HG03025 (cell line): ENCODE measurements around the gene SLC37A4.
"Not testable (repeated sequence)": the region's sequence is repeated elsewhere in the genome, so short reads cannot be mapped to it uniquely, and the experiment has no call there.

Experiments used
- ATAC-seq: cut with Tn5 transposase; IDR thresholded peaks from one replicate; pipeline ENCODE4 v1.9.1; 2021; ENCODE audit warnings: mild to moderate bottlenecking, moderate library complexity; ENCODE audit not compliant: unreplicated experiment, low FRiP score

The SLC37A4 gene

GRCh38 chr11:119030329-119031047 is at the start of gene SLC37A4:
TSS of gene SLC37A4 (minus strand) at chr11:119030877.
- ATAC-seq, result peak; percentile 80

GRCh38 chr11:119078675-119079420 is 48.2 kb upstream of the SLC37A4 start:
- ATAC-seq, result no peak

GRCh38 chr11:119077839-119078238 is 47.2 kb upstream of the SLC37A4 start:
- ATAC-seq, result no peak

GRCh38 chr11:119067371-119068222 is 36.9 kb upstream of the SLC37A4 start, which contains the start of gene VPS11:
TSS of gene VPS11 (plus strand) at chr11:119067818. CDS start at chr11:119067824, 6 bp downstream.
- peak; percentile 77 for ATAC-seq

- ATAC-seq, result no peak
Observed at GRCh38 chr11:119065369-119065768, 34.7 kb upstream of the SLC37A4 start.

GRCh38 chr11:119062779-119063178 is 32.1 kb upstream of the SLC37A4 start:
- ATAC-seq, result no peak

- ATAC-seq, result no peak
Observed at GRCh38 chr11:119061256-119061655, 30.6 kb upstream of the SLC37A4 start.

GRCh38 chr11:119059128-119059527 is 28.5 kb upstream of the SLC37A4 start:
- ATAC-seq, result not testable (repeated sequence)

GRCh38 chr11:119057000-119057769 is 26.5 kb upstream of the SLC37A4 start, which contains the start of gene HYOU1:
TSS of gene HYOU1 (minus strand) at chr11:119057205. CDS start at chr11:119056160, 1,045 bp downstream.
- peak; percentile 91 for ATAC-seq

GRCh38 chr11:119056421-119056999 is 25.8 kb upstream of the SLC37A4 start:
- ATAC-seq, result peak; percentile 33

- ATAC-seq, result no peak
Observed at GRCh38 chr11:119055901-119056300, 25.2 kb upstream of the SLC37A4 start.

GRCh38 chr11:119054418-119054817 is 23.7 kb upstream of the SLC37A4 start:
- ATAC-seq, result no peak

GRCh38 chr11:119052163-119052814 is 21.6 kb upstream of the SLC37A4 start:
- no peak for ATAC-seq

GRCh38 chr11:119051440-119052162 is 20.9 kb upstream of the SLC37A4 start:
- no peak for ATAC-seq

- no peak for ATAC-seq
Observed at GRCh38 chr11:119049081-119049480, 18.4 kb upstream of the SLC37A4 start.

- ATAC-seq, result no peak
Observed at GRCh38 chr11:119048644-119049043, 18.0 kb upstream of the SLC37A4 start.

- ATAC-seq, result no peak
Observed at GRCh38 chr11:119047205-119047604, 16.5 kb upstream of the SLC37A4 start.

GRCh38 chr11:119046489-119046888 is 15.8 kb upstream of the SLC37A4 start:
- no peak for ATAC-seq
